ENCODE data around the gene TMPRSS13. TPM values are rescaled to one million over a fixed set of nuclear protein-coding genes. Genes with fewer than 3 reads are reported as not detected.

TMPRSS13 gene
- polyA plus RNA-seq, 1 experiment: not detected

DNA sequence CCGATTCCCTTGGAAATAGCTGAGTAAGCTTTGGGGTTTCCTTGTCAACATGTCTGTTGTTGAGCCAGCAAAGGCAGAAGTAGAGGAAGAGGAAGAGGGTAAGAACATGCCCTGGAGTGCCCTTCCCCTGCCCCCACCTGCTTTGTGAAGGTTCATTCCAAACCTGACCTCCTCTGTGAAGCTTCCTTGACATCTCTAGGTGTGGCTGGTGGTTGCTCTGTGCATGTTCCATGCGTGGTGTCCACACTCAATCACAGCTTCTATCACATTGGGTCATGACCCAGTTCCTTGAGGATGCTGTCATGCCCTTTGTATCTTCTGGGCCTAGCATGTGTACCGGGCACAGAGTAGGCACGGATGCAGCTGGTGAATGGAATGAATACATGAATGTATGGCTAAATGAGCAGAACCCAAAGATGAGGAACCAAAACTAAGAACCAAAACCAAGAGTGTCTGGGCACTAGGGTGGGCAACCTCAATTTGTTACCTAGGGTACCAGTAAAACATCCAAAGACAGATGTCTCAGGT lies 29.0 kb downstream of the TMPRSS13 start:
- Histone ChIP-seq H3K4me3 (ENCODE audit: low read depth, low read length) (no peak overlapping the region), H3K36me3 (ENCODE audit: control insufficient read depth, insufficient read depth, low read length) (no peaks in the 10 kb centered on the region), H3K27me3 (ENCODE audit: control insufficient read depth, insufficient read depth, low read length) (0 out of 2 replicates have a peak, but pooled peaks cover 1% of the 10 kb centered on the region)
- ChIA-PET POLR2A (no interaction called here), CTCF (interaction anchor here (1.1 kb wide), 1 partner anchor 47 kb away, joined by 3 read pairs; no protein-coding TSS in a partner anchor)
- DNase-seq (ENCODE audit: low read depth): no peak
- TF ChIP-seq, protein P1, sequence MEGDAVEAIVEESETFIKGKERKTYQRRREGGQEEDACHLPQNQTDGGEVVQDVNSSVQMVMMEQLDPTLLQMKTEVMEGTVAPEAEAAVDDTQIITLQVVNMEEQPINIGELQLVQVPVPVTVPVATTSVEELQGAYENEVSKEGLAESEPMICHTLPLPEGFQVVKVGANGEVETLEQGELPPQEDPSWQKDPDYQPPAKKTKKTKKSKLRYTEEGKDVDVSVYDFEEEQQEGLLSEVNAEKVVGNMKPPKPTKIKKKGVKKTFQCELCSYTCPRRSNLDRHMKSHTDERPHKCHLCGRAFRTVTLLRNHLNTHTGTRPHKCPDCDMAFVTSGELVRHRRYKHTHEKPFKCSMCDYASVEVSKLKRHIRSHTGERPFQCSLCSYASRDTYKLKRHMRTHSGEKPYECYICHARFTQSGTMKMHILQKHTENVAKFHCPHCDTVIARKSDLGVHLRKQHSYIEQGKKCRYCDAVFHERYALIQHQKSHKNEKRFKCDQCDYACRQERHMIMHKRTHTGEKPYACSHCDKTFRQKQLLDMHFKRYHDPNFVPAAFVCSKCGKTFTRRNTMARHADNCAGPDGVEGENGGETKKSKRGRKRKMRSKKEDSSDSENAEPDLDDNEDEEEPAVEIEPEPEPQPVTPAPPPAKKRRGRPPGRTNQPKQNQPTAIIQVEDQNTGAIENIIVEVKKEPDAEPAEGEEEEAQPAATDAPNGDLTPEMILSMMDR (IDR thresholded peaks at IDR 0.05; ENCODE audit: insufficient read depth, low read depth, low read length): no peak

DNA sequence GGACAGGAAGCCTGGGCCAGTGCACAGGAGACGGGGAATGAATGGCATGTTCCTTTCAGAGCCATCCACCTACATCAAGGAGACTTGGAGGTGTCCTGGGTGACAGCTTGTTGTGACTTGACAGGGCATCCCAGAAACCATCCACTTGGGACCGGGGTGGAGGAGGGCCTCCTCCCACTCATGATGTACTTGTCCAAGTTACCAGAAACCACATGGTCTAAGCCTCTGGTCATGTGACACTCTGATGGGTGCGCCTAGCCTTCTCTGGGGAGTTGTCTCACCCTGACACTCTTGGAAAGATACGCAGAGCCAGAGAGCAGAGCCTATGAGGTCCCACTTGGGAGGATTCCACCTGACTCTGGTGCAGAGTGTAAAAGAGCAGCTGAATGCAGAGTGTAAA lies 31.1 kb downstream of the TMPRSS13 start:
- no peak overlapping the region for H3K4me3 ChIP-seq (ENCODE audit: low read depth, low read length)
- CTCF ChIA-PET: no interaction called here
- TF ChIP-seq, protein P1 (IDR thresholded peaks at IDR 0.05; ENCODE audit: insufficient read depth, low read depth, low read length): no peak

DNA sequence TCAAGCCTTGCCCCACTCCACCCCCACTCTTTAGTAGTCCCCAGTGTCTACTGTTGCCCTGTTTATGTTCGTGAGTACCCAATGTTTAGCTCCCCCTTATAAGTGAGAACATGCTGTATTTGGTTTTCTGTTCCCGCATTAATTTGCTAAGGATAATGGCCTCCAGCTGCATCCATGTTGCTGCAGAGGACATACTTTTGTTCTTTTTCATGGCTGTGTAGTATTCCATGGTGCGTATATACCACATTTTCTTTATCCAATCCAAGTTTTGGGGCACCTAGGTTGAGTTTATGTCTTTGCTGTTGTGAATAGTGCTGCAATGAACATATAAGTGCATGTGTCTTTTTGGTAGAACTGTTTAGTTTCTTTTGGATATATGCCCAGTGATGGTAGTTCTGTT lies 36.6 kb downstream of the TMPRSS13 start:
- TF ChIP-seq, protein P1 (IDR thresholded peaks at IDR 0.05; ENCODE audit: insufficient read depth, low read depth, low read length): no peak
- ChIA-PET CTCF (interaction anchor here (1.3 kb wide), 1 partner anchor 46 kb away, joined by 4 read pairs; no protein-coding TSS in a partner anchor), POLR2A (no interaction called here)
- H3K27me3 ChIP-seq (ENCODE audit: control insufficient read depth, insufficient read depth, low read length): no peaks in the 10 kb centered on the region
- no peak overlapping the region for H3K4me3 ChIP-seq (ENCODE audit: low read depth, low read length)
- DNase-seq (ENCODE audit: low read depth): no peak
- no peaks in the 10 kb centered on the region for H3K36me3 ChIP-seq (ENCODE audit: control insufficient read depth, insufficient read depth, low read length)

More for the DNA sequence above, 31.1 kb downstream of the TMPRSS13 start:
- Histone ChIP-seq H3K36me3 (ENCODE audit: control insufficient read depth, insufficient read depth, low read length) (no peaks in the 10 kb centered on the region), H3K27me3 (ENCODE audit: control insufficient read depth, insufficient read depth, low read length) (0 out of 2 replicates have a peak, but pooled peaks cover 1% of the 10 kb centered on the region)
- POLR2A ChIA-PET: no interaction called here
- DNase-seq (ENCODE audit: low read depth): no peak

DNA sequence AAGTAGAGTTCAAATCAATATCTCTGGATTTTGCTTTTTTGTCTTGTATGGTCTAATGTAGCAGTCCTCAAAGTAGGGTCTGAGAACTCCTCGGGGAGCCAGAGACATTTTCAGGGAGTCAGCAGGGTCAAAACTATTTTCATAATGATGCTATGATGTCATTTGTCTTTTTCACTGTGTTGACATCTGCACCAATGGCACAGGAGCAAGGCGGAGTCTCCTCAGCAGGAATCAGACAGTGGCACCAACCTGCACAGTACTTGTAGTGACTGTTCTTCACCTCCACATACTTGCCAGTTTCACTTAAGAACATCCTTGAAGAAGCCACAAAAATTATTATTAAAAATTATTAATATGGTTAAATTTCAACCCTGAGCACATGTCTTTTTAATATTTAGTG lies 37.8 kb downstream of the TMPRSS13 start:
- TF ChIP-seq, protein P1 (IDR thresholded peaks at IDR 0.05; ENCODE audit: insufficient read depth, low read depth, low read length): no peak
- DNase-seq (ENCODE audit: low read depth): no peak
- Histone ChIP-seq H3K36me3 (ENCODE audit: control insufficient read depth, insufficient read depth, low read length) (no peaks in the 10 kb centered on the region), H3K27me3 (ENCODE audit: control insufficient read depth, insufficient read depth, low read length) (no peaks in the 10 kb centered on the region), H3K4me3 (ENCODE audit: low read depth, low read length) (no peak overlapping the region)
- ChIA-PET CTCF (interaction anchor here (0.8 to 1.3 kb wide), 2 partner anchors 8 to 47 kb away, joined by 3 to 4 read pairs; no protein-coding TSS in a partner anchor), POLR2A (no interaction called here)

DNA sequence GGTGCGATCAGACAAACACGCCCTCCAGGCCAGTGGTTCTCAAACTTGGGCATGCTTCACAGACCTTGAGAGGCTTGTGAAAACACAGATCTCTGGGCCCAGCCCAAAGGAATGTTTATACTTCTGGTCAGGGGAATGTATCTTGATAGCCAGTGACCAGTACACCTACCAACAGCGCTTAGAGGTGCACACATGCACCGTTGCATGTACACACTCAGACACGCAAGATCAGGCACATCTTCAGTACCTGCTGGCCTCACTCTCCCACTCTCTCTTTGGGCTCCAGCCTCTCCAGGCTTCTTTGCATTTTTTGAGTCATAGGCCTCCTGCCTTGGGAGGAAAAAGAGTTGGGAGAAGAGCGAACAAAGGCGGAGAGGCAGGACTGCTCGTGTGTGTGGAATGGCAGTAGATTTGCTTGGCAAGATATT lies 41.0 kb downstream of the TMPRSS13 start:
- no peaks in the 10 kb centered on the region for H3K36me3 ChIP-seq (ENCODE audit: control insufficient read depth, insufficient read depth, low read length)
- DNase-seq (ENCODE audit: low read depth): no peak
- H3K4me3 ChIP-seq (ENCODE audit: low read depth, low read length): no peak overlapping the region
- POLR2A ChIA-PET: no interaction called here
- CTCF ChIA-PET: no interaction called here
- TF ChIP-seq, protein P1 (IDR thresholded peaks at IDR 0.05; ENCODE audit: insufficient read depth, low read depth, low read length): no peak
- H3K27me3 ChIP-seq (ENCODE audit: control insufficient read depth, insufficient read depth, low read length): peaks cover 2% of the 10 kb centered on the region

All from BJ (cell line).